GM21529 (cell line): ENCODE measurements around the gene LIMK2.
"Not testable (repeated sequence)": the region's sequence is repeated elsewhere in the genome, so short reads cannot be mapped to it uniquely, and the experiment has no call there.

Experiments used
- ATAC-seq: cut with Tn5 transposase; IDR thresholded peaks from one replicate; pipeline ENCODE4 v1.9.1; 2021; ENCODE audit not compliant: unreplicated experiment

LIMK2 gene

DNA sequence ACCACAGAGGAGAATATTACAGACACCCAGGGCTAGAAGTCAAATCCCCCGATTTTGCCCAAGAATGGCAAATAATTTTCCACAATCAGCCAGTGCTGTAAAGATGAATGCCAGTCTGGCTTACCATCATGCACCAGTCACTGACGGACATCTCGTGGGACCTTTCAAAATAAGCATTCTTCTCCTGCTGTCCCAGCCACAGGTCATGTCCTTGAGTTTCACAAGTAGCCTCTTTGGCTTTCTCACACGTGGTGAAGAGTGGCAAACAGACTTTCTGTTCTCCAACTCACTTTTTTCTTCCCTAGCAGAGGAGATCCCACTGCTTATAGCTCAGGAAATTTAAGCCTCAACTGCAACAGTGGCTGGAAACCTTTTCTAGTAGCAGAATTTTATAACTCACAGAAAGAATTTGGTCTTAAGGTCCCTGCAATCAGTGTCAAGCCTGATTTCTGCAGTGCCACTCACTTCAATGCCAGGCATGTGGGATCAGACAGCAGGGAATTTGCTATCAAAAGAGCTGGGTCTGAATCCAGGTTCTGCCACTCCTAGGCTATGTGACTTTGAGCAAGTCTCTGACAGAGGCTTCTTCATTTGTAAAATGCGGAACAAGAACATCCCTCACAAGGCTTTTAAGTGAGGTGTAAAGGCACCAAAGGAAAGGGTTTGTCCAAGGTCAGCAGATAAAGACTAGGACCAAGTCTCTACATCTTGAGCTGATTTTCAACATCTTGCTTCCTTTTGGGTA is 76.6 kb downstream of the LIMK2 start:
- ATAC-seq: no peak

DNA sequence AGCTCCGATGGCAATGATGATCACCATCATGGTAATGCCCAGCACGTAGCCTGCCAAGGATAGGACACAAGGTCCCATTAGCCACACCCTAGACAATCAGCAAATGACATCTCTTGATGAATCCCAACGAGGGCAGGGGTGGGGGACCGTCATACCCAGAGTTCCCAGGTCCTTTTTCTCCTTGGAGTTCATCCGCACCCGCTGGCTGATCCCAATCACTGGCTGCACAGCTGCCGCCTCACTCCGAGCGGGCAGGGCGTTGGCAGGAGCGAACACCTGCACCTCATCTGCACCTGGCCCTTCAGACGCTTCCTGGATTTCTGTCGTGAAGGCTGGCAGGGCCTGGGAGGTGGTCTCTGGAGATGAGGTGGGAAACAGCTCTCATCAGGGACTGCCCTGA is 77.2 kb downstream of the LIMK2 start:
- no peak for ATAC-seq

DNA sequence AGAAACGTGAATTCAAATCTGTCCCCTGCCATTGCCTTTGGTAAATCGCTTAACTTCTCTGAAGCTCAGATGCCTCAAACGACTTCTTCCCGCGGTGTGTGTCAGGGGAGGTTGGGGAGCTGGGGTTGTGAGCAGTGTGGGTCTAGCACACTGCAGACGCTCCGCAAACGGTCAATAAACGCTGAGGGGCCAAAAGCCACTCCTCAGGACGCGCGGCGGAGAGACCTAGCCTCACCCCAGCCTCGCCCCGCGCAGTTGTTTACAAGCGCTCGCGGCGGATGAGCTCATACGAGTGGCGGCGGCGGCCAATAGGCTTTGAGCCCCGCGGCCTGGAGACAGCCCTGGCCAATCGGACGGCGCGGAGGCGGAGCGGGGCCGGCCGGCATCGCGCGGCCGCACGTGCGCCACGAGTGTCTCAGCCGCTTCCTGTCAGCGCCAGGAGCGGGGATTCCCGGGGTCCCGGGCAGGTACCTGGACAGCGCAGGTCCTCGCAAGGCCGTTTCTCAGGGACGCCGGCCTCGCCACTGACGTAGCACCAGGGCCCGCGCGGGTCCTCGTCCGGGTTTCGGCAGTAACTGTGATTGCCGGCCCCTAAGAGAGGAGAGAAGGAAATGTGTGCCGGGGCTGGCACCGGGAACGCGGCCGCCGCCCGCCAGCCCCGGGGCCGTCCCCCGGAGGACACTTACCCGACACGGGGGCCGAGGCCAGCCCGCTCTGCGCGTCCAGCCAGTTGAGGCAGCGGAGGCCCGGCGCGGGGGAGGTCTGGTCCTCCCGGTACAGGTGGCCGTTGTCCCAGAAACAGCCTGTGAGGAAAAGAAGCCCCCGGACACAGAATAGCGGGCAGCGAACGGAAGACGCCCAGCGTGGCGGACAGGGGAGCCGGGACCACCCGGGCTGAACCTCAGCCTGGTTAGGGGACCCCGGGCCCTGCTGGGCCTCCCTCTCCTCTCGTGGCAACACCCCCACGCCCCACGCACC is 78.7 kb downstream of the LIMK2 start:
- peak; percentile 84 for ATAC-seq

DNA sequence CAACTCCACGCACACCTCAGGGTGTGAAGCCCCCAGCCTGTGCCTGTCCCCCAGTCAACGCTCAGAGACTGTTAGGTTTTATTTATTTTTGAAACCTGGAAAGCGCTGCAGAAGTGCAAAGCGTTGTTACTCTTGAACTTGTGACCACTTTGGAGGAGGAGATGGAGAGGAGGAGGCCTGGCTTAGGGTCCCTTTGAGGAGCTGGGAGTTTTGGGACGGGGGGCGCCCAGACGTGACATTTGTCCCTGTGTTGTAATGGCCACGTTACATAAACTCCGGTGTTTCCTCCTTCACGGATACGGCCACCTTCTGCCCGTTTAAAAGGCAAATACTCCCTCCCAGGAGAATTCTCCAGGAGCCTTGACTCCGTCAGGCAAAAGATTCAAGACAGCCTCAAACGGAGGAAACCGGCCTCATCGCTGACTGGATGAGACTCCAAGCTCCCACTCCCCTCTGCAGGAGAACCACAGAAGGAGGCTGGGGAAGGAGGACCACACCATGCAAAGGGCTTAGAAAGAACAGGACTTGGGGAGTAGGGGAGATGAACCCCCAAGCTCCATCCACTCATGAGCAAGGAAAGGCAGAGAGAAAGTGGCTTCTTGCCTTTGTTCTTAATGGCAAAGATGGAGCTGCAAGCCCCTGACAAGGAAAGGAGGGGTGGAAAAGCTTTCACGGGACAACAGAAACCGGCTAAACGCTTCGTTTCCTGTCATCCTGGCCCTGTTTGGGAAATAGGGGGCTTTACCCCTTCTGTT is 79.6 kb downstream of the LIMK2 start:
- no peak for ATAC-seq

DNA sequence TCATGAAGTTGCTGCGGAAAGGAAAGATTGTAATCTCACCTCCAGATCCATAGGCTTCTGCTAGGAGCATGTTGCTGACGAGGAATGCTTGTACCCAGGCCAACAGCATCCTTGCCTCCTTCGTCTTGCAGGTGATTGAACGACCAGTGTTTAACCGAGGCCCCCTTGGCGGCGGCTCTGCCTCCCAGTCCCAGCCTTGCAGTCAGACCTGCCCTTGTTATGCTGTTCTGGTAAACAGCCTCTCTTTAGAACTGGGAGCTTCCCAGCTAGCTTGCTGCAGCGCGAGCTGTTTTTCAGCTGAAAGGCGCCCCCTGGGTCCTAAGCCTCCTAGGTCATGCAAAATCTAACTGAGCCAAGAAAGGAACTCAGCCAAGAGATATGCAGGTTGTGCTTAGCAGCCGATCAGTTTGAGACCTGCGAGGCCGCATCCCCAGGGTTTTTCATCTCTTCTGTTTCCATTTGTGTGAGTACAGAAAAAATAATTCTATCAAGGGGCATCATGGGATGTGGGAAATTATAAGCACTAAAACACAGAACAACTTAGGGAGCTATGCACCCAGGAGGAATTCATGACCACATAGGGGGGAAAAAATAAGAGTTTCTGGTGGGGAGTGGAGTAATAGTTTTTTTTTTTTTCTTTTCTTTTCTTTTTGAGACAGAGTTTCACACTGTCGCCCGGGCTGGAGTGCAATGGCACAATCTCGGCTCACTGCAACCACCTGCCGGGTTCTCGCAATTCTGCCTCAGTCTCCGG is 80.3 kb downstream of the LIMK2 start, which contains the start of gene PIK3IP1:
Gene PIK3IP1 (minus strand): TSS at position 253 of the 754 bp plus-strand sequence. CDS start 144 bp downstream, at position 109.
- no peak for ATAC-seq

GRCh38 chr22:31295360-31295759 is 83.3 kb downstream of the LIMK2 start:
- no peak for ATAC-seq

GRCh38 chr22:31295831-31296657 is 83.9 kb downstream of the LIMK2 start:
- no peak for ATAC-seq

GRCh38 chr22:31300896-31301295 is 88.8 kb downstream of the LIMK2 start:
- ATAC-seq: no peak

DNA sequence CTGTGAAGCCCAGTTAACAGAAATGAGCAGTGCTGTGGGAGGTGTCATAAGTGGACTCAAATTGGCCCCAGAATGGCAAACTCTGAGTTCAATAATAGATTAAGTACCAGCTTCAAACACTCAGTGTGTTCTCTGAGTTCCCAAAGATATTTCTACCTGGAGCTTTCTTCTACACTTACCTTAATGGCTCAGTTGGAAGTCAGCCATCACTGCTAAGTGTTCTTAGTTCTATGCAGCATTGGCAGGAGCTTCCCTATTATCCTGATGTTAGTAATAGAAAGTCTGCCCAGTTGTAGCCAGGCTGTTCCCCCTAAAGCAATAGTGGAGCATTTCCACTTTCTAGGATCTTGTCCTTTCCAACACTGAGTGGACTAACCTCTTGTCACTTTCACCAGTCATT is 89.9 kb downstream of the LIMK2 start:
- ATAC-seq: no peak

GRCh38 chr22:31302537-31302936 is 90.4 kb downstream of the LIMK2 start:
- no peak for ATAC-seq

- no peak for ATAC-seq
These were observed 93.1 kb downstream of the LIMK2 start for GRCh38 chr22:31305194-31305593.

GRCh38 chr22:31308181-31308580 is 96.1 kb downstream of the LIMK2 start:
- no peak for ATAC-seq

DNA sequence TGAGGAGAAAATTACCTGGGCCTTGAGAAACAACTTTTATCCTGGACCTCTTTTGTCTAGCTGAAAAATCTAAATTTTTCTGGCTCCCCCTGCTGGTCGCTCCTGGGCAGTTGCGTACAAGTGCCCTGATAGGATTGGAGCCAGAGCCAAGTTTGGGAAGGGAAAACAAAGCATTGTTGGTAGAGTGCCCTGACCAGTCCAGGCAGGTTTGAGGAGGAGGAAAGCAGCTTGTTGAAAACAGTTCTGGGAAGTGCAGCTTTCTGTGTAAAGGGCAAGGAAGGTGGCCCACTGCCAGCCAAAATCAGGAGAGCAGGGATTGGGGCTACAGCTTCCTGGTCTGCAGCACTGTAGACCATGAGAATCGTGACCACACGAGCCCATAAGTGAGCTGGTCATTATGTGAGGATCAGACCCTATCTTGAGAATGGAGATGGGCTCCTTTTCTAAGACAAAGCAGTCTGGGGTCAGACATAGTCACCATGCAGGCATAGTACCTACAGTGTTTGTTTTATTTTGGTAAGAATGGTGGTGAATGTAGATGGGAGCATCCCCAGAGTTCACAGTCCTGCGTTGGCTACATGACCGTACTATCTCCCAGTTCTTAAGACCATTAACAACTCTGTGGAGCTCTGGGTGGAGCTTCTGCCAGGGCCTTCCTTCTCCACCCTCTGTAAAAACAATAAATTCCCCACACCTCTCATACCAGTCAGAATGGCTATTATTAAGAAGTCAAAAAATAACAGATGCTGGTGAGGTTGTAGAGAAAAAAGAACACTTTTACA is 101.5 kb downstream of the LIMK2 start:
- ATAC-seq: no peak

- not testable (repeated sequence) for ATAC-seq
These were observed 102.1 kb downstream of the LIMK2 start for GRCh38 chr22:31314220-31314619.

- no peak for ATAC-seq
These were observed 109.3 kb downstream of the LIMK2 start for GRCh38 chr22:31321421-31321820.

- ATAC-seq: no peak
These were observed 111.8 kb downstream of the LIMK2 start for GRCh38 chr22:31323578-31324550.

DNA sequence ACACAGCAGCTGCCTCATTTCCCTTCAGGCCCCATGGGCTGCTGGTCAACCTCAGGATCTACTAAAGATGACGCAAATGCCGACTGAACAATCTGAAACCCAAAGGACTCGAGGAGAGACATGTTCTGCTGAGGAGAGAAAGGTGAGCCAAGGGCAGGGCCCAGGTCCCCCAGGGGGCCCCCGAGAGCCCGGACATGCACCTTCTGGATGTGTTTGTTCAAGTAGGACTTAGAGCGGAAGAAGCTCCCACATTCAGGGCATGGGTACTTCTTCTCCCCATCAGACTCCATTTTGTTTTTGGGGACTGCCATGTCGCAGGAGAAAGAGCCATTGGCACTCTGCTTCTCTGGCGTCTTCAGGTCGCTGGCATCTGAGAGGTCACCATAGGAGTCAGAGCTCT is 114.8 kb downstream of the LIMK2 start:
- no peak for ATAC-seq
